Naive thymus-derived CD8-positive, alpha-beta T cell (primary cell): Measurements from ENCODE around the gene SLC44A5. TPM values are rescaled to one million over a fixed set of nuclear protein-coding genes. Genes with fewer than 3 reads are reported as not detected.
"Not testable (repeated sequence)": the region's sequence is repeated elsewhere in the genome, so short reads cannot be mapped to it uniquely, and the experiment has no call there.

ENCODE experiments used
- ATAC-seq, 2 donors: fragments of 150-1000 bp; cut with Tn5 transposase in 1 of 2; sonication (Bioruptor Pico), chemical (Tn5 transposase) in 1 of 2; 1 replicate in 1 of 2; 2 replicates in 1 of 2; pipeline ENCODE4 v1.10.0; 2021; ENCODE audit warnings: mild to moderate bottlenecking in 2 of 2, moderate library complexity in 2 of 2
- POLR2A ChIA-PET: fragments of 350-600 bp; sonication (Branson Sonifier 250); formaldehyde crosslinking; loops from one replicate; lab custom pipeline; 2021; ENCODE audit warnings: antibody characterized with exemption; lab: Charles Lee
- DNase-seq, 10 donors: peaks; one replicate each; pipeline versions ENCODE4 v3.0.0 to v3.0.0-alpha.2; 2020 to 2022
- H3K27ac Mint-ChIP-seq, 10 donors: one replicate each; pipeline ENCODE4 v1.8.0; 2020 to 2022; ENCODE audit warnings: mild to moderate bottlenecking in 10 of 10, mixed read lengths in 10 of 10, moderate library complexity in 4 of 10, inconsistent platforms in 1 of 10
- H3K27me3 Mint-ChIP-seq, 5 donors: one replicate each; pipeline ENCODE4 v1.8.0; 2021 to 2022; ENCODE audit warnings: mixed read lengths in 5 of 5
- H3K36me3 Mint-ChIP-seq, 3 donors: one replicate each; pipeline ENCODE4 v1.8.0; 2020 to 2022; ENCODE audit warnings: mixed read lengths in 3 of 3, mild to moderate bottlenecking in 2 of 3, inconsistent platforms in 1 of 3
- H3K4me1 Mint-ChIP-seq, 4 donors: one replicate each; pipeline ENCODE4 v1.8.0; 2021 to 2022; ENCODE audit warnings: mixed read lengths in 4 of 4
- H3K4me3 Mint-ChIP-seq, 10 donors: one replicate each; pipeline ENCODE4 v1.8.0; 2020 to 2022; ENCODE audit warnings: mild to moderate bottlenecking in 10 of 10, mixed read lengths in 10 of 10, moderate library complexity in 6 of 10, inconsistent platforms in 1 of 10
- H3K9me3 Mint-ChIP-seq, 9 donors: one replicate each; pipeline ENCODE4 v1.8.0; 2020 to 2022; ENCODE audit warnings: mixed read lengths in 9 of 9, mild to moderate bottlenecking in 3 of 9, inconsistent platforms in 1 of 9, moderate library complexity in 1 of 9
- polyA plus RNA-seq, 3 donors: library from polyadenylated mRNA; unstranded; fragments of 300-500 nt; fragmentation: Illumina TruSeq; gene quantifications; one replicate each; pipeline ENCODE4 v1.2.3, GENCODE V29; 2021
- total RNA-seq, 8 experiments: library from RNA in 2 of 8; stranded (reverse) in 2 of 8; gene quantifications; one replicate each; pipeline ENCODE4 v1.2.3 and lab custom pipeline; 2021 to 2026

The SLC44A5 gene
- total and polyA plus RNA-seq, 5 experiments from 2014 or later: 0.71 to 4.4 (median 2.2) TPM; not detected in 1

DNA sequence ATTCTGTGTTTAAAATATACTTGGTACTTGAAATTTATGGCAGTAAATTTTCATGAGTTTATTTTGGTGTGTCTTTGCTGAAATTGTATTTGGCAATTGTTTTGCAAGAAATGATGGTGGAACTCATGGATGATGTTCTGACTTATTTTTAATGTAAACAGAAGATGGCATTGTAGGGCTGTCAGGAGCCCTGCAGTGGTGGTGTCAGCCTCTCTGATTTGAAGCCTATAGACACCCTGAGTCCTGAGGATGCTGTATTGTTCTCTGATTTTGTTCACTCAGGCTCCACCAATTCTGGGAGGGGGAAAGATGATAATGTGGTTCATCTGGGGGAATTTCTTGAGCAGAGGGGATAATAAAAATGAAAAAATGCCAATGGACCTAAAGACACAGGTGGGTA, 396.9 kb downstream of the SLC44A5 start:
- DNase-seq (no peak), ATAC-seq (no peak)
- Mint-ChIP-seq H3K4me3 (no peak overlapping the region), H3K9me3 (no peaks in the 10 kb centered on the region), H3K27me3 (peaks cover 0 to 5% (median 1%) of the 10 kb centered on the region in 5 donors), H3K4me1 (no peaks in the 10 kb centered on the region), H3K27ac (no peak overlapping the region), H3K36me3 (peaks cover 0 to 18% (median 0%) of the 10 kb centered on the region in 3 donors)
- POLR2A ChIA-PET: no interaction called here

DNA sequence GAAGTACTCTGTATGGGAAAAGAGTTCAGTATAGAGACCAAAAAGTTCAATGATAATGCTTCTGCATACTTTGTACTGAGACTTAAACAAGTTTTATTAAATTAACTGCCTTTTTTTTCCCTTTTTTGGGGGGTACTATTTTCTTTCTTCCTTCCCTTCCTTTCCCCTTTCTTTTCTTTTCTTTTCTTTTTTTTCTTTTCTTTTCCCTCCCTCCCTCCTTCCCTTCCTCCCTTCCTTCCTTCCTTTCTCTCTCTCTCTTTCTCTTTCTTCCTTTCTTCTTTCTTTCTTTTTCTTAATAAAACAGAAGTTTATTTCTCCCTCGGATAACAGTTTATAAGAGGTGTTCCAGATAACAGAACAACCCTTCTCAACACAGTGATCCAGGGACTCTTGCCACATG, 399.3 kb downstream of the SLC44A5 start:
- DNase-seq (no peak), ATAC-seq (no peak)
- Mint-ChIP-seq H3K27ac (no peak overlapping the region), H3K36me3 (peaks cover 0 to 15% (median 0%) of the 10 kb centered on the region in 3 donors), H3K27me3 (no peaks in the 10 kb centered on the region), H3K4me3 (no peak overlapping the region), H3K4me1 (no peaks in the 10 kb centered on the region), H3K9me3 (no peaks in the 10 kb centered on the region)
- POLR2A ChIA-PET: no interaction called here

DNA sequence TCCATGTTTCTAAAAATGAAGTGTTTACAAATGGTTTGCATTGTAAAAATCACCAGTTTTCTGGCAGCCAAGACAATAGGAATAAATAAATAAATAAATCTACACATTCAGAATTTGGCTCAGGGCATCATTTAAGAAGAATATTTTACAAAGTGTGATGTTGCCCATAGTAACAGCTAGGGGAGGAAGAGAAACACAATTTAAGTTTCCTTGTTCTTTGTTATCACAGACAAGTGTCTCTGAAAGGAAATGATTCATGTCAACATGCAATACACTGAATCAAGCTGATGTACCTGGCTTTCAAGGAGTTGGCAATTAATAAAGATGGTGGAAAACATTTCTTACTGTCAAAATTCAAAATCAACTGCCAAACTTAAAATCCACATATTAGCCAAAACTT, 402.1 kb downstream of the SLC44A5 start:
- POLR2A ChIA-PET: no interaction called here
- Mint-ChIP-seq H3K27me3 (no peaks in the 10 kb centered on the region), H3K36me3 (peaks cover 0 to 12% (median 0%) of the 10 kb centered on the region in 3 donors), H3K27ac (no peak overlapping the region), H3K4me1 (no peaks in the 10 kb centered on the region), H3K4me3 (no peak overlapping the region), H3K9me3 (no peaks in the 10 kb centered on the region)
- DNase-seq (no peak), ATAC-seq (no peak)

DNA sequence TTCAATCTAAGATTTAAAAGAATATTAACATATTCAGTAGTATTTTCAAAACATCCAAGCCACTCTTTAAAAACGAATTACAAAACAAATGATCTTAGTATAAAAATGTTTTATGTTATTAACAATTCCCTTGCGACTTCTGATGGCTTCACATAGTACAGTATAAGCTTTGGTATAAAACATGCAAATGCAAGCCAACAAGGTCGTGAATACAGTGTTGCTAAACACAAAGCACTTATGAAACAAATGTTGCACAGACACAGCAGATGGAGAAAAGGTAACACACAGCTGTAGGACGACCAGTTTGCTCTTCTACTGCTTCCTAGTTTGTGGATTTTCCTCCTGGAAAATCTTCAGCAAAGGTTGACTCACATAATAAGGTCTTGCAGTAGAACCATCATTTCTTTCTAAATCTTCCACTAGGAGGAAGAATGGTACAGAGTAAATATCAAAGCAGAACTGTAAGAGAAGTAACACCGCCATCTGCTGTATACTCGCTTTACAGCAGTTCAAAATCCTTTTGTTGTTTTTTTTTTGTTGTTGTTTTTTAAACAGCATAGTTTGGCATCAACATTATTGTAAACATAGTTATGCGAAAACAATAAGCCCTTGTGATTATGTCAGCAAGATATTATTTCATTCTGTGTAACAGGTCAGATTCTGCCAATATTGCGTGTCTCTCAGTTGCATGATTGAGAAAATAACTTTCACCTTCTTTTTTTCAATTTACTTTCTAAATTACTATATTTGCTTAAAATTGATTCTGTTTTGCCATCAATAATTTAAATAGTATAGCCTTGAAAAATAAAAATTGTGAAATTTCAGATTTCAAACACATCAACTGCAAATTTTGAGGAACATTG, 407.3 kb downstream of the SLC44A5 start:
- H3K4me3 Mint-ChIP-seq: no peak overlapping the region

DNA sequence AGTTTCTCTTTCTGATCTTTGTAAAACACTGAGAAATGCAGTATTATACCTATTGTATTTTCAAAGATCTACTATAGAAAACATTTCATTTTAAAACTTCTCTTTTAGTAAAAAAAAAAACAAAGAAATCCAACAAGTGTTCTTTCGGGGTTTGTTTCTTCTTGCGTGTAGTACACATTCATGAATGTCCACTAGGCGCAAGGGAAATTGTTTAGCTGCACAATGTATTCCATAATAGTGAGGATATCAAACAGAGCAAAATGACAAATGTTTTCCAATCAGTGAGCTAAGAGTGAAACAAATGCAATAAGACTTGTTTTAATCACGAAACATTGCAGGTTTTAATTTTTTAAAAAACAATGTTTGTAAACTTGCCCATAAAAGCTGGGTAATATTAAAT, 408.2 kb downstream of the SLC44A5 start:
- H3K27me3 Mint-ChIP-seq: peaks cover 0 to 1% (median 0%) of the 10 kb centered on the region in 5 donors
- ATAC-seq: no peak
- H3K27ac Mint-ChIP-seq: no peak overlapping the region
- H3K36me3 Mint-ChIP-seq: no peaks in the 10 kb centered on the region
- H3K4me1 Mint-ChIP-seq: no peaks in the 10 kb centered on the region
- POLR2A ChIA-PET: no interaction called here
- H3K9me3 Mint-ChIP-seq: no peaks in the 10 kb centered on the region
- no peak for DNase-seq
- H3K4me3 Mint-ChIP-seq: no peak overlapping the region

More for the DNA sequence above, 407.3 kb downstream of the SLC44A5 start:
- Mint-ChIP-seq H3K36me3 (no peaks in the 10 kb centered on the region), H3K27ac (no peak overlapping the region), H3K27me3 (peaks cover 0 to 1% (median 0%) of the 10 kb centered on the region in 5 donors), H3K9me3 (no peaks in the 10 kb centered on the region), H3K4me1 (no peaks in the 10 kb centered on the region)
- no peak for ATAC-seq
- DNase-seq: no peak
- POLR2A ChIA-PET: no interaction called here

DNA sequence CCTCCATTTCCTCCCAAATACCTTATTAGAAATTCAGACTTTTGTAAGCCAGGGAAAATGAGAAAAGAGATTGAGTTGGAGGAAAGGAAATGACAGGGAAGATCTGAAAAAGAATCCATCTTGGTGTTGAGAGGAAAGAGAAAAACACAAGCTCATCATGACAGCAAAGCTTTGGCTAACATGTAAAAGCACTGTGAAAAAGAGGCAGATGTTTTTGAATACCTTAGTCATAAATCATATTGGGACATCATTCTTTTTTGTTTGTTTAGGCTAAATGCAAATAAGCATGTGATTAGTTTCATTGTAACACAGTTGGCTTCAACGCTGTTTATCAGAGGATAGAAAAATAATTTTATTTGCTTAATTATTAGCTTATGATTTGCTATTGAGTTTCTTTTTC, 412.2 kb downstream of the SLC44A5 start:
- DNase-seq (no peak), ATAC-seq (no peak)
- Mint-ChIP-seq H3K27me3 (peaks cover 0 to 13% (median 4%) of the 10 kb centered on the region in 5 donors), H3K9me3 (no peaks in the 10 kb centered on the region), H3K4me3 (no peak overlapping the region), H3K27ac (no peak overlapping the region), H3K36me3 (no peaks in the 10 kb centered on the region), H3K4me1 (no peaks in the 10 kb centered on the region)
- POLR2A ChIA-PET: no interaction called here

DNA sequence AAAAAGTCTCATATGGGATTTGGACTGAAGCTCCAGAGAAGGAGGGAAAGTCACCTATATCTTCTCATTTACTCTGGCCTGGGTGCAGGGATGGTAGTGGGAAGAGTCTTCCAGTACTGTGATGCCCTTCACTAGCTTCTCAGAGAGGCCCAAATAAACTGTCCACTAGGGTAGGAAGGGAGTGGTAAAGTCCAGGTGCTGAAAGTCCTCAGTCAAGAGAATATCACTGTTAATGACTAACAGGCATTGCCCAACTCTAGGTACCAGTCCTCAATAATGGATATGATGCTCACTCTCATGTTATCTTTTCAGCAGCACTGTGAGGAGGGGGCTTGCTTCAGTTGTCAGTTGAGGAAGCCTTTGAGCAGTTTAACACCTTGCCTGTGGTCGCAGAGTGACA, 412.8 kb downstream of the SLC44A5 start:
- no peak overlapping the region for H3K4me3 Mint-ChIP-seq

GRCh38 chr1:75188892-75189291, 422.0 kb downstream of the SLC44A5 start:
- POLR2A ChIA-PET: no interaction called here
- H3K27me3 Mint-ChIP-seq: peaks cover 2 to 30% (median 8%) of the 10 kb centered on the region in 5 donors
- no peaks in the 10 kb centered on the region for H3K4me1 Mint-ChIP-seq
- no peak overlapping the region for H3K27ac Mint-ChIP-seq
- ATAC-seq (no peak), DNase-seq (no peak)
- no peak overlapping the region for H3K4me3 Mint-ChIP-seq
- H3K9me3 Mint-ChIP-seq: peaks cover 0 to 3% (median 0%) of the 10 kb centered on the region in 9 donors
- no peaks in the 10 kb centered on the region for H3K36me3 Mint-ChIP-seq

More for the DNA sequence above, 412.8 kb downstream of the SLC44A5 start:
- DNase-seq (no peak), ATAC-seq (no peak)
- Mint-ChIP-seq H3K27ac (no peak overlapping the region), H3K4me1 (no peaks in the 10 kb centered on the region), H3K36me3 (no peaks in the 10 kb centered on the region), H3K27me3 (peaks cover under 1 to 18% (median 6%) of the 10 kb centered on the region in 5 donors), H3K9me3 (no peaks in the 10 kb centered on the region)
- POLR2A ChIA-PET: no interaction called here

DNA sequence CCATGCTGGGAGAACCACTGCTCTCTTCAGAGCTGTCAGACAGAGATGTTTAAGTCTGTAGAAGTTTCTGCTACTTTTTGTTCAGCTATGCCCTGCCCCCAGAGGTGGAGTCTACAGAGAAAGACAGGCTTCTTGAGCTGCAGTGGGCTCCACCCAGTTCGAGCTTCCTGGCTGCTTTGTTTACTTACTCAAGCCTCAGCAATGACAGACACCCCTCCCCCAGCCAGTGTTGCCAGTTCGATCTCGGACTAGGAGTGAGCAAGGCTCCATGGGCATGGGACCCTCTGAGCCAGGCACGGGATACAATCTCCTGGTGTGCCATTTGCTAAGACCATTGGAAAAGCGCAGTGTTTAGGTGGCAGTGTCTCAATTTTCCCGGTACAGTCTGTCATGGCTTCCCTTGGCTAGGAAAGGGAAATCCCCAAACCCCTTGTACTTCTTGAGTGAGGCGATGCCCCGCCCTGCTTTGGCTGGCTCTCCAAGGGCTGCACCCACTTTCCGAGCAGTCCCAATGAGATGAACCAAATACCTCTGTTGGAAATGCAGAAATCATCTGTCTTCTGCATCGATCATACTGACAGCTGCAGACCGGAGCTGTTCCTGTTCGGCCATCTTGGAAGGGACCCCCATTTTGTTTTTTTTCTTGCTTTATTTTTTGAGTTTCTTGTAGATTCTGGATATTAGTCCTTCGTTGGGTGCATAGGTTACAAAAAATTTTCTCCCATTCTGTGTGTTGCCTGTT, 429.5 kb downstream of the SLC44A5 start:
- peaks cover 6 to 55% (median 7%) of the 10 kb centered on the region in 5 donors for H3K27me3 Mint-ChIP-seq
- ATAC-seq, DNase-seq, H3K36me3 Mint-ChIP-seq, POLR2A ChIA-PET, H3K27ac Mint-ChIP-seq, H3K4me3 Mint-ChIP-seq, H3K4me1 Mint-ChIP-seq: not testable (repeated sequence)
- H3K9me3 Mint-ChIP-seq: peaks cover 2 to 50% (median 28%) of the 10 kb centered on the region in 9 donors

DNA sequence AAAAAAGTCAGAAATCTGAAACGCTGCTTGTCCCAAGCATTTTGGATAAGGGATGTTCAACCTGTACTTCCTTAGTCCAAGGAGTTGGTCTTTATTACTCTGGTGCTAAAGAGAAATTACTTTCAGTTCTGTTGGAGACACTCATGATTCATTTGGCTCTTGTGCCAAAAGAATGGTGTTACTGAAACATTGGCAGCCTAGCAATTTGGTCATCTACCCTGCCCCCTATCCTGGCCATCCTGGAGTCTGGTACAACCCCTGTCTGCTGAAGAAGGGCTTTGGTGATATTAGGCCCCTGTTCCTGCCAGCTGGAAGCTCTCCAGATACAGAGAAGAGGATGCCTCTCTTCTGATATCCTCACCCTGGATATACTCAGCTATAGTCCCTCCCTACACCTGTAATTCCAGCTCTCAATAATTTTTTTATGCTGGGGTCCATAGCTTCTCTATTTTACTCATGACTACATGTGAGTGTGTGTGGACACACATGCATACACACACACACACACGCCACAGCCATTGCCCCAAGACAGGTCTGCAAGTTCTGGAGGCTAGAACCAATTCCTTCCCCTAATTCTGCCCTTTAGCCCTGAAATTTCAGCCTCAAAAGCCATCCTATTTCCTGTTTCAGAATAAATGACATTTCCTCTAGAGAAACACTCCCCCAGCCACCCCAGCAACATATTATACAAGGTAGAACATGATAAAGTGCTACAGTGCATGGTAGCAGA, 436.7 kb downstream of the SLC44A5 start:
- POLR2A ChIA-PET: no interaction called here
- no peak for DNase-seq

DNA sequence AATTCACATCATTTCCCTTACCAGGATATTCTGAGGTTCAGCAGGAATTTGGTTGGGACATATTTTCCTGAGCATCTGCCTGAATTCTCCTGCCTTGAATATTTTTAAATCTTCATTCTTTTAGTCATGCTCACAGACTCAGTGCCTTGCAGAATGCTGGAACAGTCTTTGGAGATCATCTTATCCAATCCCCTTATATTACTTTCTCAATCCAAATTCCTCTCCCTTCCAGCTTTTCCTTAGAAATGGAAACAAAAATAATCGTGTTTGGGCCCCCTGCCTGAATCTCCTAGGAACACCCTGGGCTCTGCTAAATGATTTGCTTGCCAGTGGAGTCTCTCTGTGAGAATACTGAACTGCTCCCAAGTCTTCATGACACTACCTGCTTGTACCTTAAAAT, 438.4 kb downstream of the SLC44A5 start:
- H3K27ac Mint-ChIP-seq: no peak overlapping the region
- POLR2A ChIA-PET: no interaction called here
- H3K27me3 Mint-ChIP-seq: peaks cover 0 to 5% (median 0%) of the 10 kb centered on the region in 5 donors
- no peaks in the 10 kb centered on the region for H3K4me1 Mint-ChIP-seq
- DNase-seq: no peak
- peaks cover 0 to 14% (median 0%) of the 10 kb centered on the region in 9 donors for H3K9me3 Mint-ChIP-seq
- no peak overlapping the region for H3K4me3 Mint-ChIP-seq
- ATAC-seq: no peak
- H3K36me3 Mint-ChIP-seq: no peaks in the 10 kb centered on the region

More for the DNA sequence above, 436.7 kb downstream of the SLC44A5 start:
- Mint-ChIP-seq H3K4me3 (no peak overlapping the region), H3K36me3 (no peaks in the 10 kb centered on the region), H3K4me1 (no peaks in the 10 kb centered on the region), H3K27me3 (peaks cover 0 to 10% (median 5%) of the 10 kb centered on the region in 5 donors), H3K27ac (peak overlapping the region in 1 of 10 donors; percentile 25), H3K9me3 (peaks cover 0 to 23% (median 9%) of the 10 kb centered on the region in 9 donors)
- no peak for ATAC-seq

GRCh38 chr1:75171876-75172275, 439.0 kb downstream of the SLC44A5 start:
- POLR2A ChIA-PET: no interaction called here
- DNase-seq: no peak
- Mint-ChIP-seq H3K36me3 (no peaks in the 10 kb centered on the region), H3K27ac (no peak overlapping the region), H3K4me1 (no peaks in the 10 kb centered on the region), H3K4me3 (no peak overlapping the region), H3K9me3 (peaks cover 0 to 10% (median 0%) of the 10 kb centered on the region in 9 donors), H3K27me3 (peaks cover 0 to 5% (median 0%) of the 10 kb centered on the region in 5 donors)
- no peak for ATAC-seq
